ENCODE measurements around the gene SLC4A4.
"Not testable (repeated sequence)": the region's sequence is repeated elsewhere in the genome, so short reads cannot be mapped to it uniquely, and the experiment has no call there.

SLC4A4 gene

DNA sequence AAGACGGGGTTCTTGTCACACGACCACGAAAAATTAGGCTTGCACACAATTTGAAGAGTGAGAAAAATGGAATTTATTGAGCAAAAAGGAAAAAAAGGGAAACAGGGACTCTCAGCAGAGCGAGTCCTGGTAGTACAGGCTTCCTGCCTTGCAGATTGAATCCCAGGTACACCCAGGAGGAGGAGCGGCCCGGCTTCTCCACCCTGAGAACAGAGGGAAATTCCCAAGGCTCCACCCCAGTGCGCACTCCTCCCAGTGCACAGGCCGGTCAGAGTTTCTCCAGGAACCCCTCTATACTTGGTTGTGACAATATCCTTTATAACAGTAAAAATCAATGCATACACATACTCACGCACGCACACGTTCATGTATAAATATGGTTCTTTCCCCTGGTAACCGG is 22.0 kb downstream of the SLC4A4 start:
- no peak for DNase-seq (ENCODE audit: low read depth)

DNA sequence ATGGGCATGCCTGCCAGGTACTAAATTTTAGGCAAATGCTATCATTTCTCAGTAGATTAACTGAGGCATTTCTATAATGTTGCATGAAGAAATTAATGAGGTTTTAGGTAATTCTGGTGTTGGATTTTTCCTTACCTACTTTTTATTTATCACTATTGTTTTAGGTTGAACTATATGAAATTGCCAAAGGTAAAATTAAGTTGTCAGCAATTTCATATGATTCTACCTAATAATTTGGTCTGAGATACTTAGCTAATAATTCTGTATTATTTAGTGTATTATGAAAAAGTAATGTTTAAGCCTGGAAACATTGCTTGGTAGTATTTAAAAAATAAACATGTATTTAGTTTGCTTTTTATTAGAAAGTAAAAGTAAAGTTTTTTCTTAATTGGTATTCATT is 22.7 kb downstream of the SLC4A4 start:
- DNase-seq (ENCODE audit: low read depth): no peak

DNA sequence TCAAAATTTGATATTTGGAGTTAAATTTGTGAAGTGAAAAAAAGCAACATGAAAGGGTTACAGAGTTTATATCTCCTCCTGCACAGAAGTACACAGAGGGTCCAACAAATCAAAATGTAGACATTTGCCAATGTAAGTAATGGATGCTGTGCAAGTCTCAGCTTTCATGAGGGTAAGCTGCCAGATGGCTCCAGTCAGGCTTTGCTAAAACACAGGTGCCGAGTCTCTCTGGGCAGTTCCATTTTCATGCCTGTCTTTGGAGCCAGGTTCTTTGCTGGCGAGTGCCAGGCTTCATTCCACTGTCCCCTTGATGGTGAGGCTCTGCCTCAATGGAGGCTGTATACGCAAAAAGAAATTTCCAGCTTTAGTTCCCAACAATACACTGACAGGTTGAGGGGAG is 27.9 kb downstream of the SLC4A4 start:
- no peak for DNase-seq (ENCODE audit: low read depth)

DNA sequence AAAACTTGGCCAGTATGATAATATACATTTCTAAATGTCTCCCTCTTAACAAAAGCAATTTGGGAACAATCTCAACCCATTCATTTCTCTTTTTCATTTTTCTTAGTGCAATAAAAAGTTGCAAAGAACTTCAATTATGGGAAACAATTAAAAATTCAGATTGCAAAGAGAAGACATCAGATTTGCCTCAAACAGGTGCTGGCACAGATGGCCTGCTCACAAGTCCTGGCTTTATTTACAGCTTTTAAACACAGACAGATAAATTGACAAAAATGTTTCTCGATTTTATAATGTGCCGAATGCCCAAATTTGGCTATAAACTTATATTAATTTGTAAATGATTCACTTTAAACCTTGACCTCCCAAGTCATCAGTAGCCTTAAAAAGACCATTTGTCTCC is 28.7 kb downstream of the SLC4A4 start:
- no peak for DNase-seq (ENCODE audit: low read depth)

DNA sequence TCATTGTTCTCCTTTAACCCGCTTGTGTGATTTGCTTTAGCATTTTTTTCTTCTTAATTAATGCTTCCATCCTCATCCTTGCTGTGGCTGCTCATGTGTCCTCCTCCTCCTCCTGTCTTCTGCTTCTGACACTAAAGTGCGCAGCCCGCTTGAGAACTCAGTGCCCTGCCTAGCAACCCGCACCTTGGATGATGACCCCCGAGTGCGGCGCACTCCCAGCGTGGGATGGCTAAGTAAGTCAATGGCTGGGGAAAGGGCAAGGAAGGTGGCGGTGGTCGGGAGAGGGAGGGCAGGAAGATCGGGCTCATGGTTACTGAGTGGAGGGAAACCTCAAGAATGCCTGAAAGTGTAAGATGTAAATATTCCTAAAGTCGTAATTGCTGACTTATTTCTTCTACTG is 30.1 kb downstream of the SLC4A4 start:
- no peak for DNase-seq (ENCODE audit: low read depth)

DNA sequence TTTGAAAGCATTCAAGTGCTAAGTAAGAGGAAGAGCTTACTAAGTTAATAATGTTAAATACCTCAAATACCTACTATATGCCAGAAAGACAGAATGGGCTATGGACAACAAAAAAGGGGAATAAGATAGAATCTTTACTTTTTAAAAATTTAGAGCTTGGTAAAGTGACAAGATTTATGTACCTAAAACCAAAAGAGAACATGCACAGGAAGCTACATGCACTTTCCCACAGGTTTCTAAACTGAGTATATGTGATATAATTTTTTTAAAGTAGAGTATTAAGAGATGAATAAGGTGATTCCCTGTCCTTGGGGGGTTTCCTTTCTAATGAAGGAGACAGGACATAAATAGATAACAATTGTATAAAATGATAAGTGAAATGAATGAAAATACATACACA is 30.7 kb downstream of the SLC4A4 start:
- DNase-seq (ENCODE audit: low read depth): no peak

DNA sequence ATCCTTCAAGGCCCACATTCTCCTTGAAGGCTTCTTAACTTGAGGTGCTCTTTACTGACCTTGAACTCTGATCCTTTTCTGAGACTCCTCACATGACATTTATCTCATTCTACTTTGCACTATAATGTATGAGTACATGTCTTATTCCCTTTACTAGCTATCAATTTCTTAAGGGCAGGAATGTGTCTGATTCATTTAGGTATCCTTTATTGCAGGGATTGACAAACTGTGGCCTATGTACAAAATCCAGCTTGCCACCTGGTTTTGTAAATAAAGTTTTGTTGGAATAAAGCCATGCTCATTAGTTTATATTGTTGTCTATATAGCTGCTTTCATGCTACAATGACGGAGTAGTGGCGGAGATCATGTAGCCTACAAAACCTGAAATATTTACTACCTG is 36.7 kb downstream of the SLC4A4 start:
- no peak for DNase-seq (ENCODE audit: low read depth)

DNA sequence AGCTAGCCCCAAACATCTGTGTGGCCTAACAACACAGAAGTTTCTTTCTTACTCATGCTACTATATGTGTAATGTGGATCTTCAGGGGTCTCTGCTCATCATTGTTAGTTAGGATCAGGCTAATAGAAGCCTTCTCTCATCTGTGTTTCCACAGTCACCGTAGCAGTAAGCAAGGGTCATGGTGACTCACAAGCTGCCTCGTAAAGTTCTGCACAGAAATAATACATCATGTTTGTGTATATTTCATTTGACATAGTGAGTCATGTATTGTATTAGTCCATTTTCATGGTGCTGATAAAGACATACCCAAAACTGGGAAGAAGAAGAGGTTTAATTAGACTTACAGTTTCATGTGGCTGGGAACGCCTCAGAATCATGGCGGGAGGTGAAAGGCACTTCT is 38.7 kb downstream of the SLC4A4 start:
- DNase-seq (ENCODE audit: low read depth): no peak

DNA sequence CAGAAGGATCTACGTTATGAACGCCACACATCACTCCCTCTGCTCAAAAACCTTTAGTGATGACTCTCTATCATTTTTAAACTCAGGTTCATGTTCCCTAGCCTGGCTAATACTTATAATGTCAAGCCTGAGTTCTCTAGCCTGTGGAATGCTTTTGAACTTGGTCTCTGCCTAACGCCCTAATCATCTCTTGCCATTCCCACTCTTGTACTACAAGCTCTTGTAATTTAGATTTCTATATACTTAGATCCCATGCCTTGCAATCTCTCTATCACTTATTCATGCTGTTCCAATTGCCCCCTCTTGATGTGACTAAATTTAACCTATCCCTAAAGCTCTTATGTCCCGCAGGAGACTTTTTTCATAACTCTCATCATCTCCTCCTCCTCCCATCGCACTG is 40.3 kb downstream of the SLC4A4 start:
- DNase-seq (ENCODE audit: low read depth): no peak

DNA sequence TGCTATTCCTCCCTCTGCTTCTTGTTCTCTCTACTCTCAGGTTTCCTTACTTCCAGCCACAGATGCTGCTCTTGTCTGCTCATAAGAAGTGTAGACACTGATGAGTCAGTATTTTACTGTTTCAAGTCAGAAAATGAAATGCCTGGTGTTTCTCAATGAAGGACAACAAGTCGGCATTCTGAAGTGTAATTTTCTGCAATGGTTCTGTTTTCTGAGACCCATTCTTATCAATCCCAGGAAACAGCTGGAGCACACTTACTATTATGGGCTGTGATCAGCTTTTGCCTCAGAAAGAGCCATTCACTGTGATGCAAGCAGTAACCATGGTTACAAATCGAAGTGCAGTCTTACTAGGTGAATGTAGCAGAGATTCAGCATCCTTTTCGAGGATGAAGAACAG is 42.0 kb downstream of the SLC4A4 start:
- no peak for DNase-seq (ENCODE audit: low read depth)

DNA sequence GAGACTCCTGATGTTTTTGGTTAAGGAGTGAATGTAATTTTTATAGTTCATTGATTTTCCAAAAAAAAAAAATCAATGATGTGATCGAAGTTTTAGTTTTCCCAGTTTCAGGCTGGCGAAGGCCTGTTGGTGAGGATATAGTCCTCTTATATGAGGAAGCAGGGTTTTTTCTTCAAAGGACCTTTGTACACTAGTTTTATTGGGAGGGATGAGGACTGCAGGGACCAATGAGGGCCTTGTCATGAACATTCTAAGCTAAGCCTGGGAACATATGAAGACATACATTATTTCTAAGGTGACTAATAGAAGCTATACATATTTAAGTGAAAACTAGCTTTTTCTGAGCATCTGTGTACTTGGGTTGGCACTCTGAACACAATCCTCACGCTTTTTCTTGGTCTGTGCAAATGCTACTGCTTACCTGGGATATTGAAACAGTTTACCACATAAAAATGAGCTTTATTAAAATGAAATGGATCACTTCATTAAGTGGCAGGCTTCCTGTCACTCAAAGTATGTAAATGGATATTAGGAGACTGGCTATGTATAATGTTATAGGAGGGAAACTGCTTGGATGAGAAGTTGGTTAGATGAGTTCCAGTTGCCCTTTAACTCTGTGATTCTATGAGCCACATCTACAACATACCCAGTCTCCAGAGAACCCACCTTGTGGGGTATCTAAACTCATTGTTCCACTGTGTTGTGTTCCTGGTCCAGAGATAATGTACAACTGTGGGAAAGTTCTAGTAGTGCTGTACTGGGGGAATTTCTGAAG is 43.5 kb downstream of the SLC4A4 start:
- DNase-seq (ENCODE audit: low read depth): no peak

DNA sequence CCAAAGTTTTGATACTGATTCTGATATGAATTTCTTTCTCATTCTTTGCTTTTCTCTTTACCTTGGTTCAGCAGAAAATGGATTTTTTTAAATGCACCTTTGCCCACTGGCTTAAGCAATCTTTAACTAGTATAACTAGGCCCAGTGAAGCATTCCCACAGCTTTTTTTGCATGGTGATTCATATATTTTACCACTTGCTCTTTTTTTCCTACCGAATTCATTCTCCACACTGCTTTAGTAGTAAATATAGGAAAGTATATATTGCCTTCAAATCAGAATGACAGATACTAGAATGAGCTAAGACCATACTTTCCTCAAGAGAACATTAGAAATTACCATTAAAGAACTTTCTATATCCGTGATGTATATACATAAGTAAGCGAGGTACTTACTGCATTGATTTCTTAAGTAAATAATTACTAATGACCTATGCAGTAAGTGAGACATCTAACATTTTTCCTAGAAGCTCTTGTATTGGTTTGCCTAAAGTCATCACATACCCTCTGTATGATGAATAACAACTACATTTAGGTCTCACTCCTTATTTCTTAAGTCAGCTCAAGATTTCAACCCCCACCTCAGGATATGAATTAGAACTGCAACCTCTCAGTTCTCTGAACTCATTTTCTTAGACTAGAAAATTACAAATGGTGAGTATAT is 44.2 kb downstream of the SLC4A4 start:
- no peak for DNase-seq (ENCODE audit: low read depth)

DNA sequence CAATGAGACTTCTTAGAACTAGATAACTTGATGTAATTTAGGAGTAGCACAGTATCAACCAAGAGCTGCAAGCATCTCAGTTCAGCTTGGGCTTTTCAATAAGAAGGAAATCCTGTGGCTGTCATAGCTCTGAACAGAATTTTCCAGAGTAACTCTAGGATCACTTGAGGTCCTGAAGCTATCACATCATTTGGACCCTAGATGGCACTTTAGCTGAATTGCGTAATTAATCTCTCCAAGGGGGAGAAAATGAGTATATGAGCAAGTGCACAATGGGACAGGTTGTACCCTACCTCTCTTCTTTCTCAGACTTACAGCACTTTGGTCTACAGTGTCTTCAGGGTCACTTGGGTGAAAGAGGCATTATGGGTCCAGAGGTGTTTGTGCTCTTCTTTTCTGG is 45.2 kb downstream of the SLC4A4 start:
- DNase-seq (ENCODE audit: low read depth): no peak

DNA sequence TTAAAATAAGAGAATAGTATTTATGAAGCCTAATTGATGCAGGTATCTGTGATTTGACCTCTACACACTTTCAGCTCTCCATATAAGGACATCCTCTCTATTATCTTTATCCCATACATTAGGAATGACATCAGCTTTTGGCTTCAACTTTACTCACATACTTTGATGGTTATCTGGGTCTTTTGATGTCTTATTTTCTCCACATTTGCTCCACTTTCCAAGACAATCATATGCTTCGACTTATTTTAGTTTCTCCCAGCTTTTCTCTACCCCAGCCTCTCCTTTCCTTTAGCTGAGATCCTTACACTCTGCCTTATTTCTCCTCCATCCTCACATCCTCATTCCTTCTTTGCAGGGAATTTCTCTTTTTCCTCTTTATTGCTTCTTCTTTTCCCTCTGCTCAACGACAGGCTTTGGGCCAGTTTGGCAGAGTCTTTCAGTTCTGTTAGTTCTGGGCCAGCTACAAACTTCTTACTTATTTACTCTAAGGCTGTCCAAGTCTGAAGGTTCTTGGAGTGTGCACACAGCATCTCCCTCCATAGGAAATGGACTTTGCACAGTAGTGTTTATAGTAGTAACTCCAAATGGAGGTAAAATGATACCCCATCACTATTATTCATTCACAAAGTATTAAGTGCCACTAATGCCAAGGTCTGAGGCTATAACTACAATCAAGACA is 50.5 kb downstream of the SLC4A4 start:
- DNase-seq (ENCODE audit: low read depth): no peak

DNA sequence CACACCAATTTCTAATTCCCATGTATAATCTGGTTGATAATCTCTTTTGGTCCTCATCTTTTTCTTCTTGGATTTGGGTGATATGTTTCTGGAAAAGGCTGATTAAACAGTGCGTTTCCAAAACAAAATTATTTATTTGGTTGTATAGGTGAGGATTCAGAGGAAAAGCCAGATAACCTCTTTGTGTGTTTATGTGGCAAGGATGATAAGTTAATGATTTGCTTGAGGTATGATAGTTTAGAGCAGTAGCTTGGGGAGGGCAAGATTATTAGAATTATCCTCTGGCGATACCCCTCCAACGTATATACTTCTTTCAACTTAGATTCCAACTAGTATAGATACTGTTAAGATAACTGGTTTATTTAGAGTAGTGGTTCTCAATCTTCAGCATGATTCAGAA is 53.3 kb downstream of the SLC4A4 start:
- no peak for DNase-seq (ENCODE audit: low read depth)

DNA sequence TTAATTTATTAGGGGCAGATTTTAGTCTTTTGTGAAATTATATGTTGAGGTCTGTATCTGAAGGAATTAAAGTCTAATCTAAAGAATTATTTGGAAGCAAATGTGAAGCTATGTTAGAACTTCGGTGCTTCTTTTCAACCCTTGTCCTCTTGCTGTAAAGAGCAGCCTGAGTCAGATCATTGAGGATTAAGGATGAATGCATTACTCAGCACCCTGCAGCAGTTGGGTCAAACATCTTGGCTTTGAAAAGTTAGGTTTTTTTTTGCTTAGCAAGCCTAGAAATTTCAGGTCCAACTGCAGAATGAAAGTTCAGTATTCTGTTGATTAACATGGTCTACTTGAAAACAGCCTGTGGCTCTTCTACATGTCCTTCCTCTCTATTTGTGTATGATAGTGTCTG is 57.6 kb downstream of the SLC4A4 start:
- DNase-seq (ENCODE audit: low read depth): no peak

DNA sequence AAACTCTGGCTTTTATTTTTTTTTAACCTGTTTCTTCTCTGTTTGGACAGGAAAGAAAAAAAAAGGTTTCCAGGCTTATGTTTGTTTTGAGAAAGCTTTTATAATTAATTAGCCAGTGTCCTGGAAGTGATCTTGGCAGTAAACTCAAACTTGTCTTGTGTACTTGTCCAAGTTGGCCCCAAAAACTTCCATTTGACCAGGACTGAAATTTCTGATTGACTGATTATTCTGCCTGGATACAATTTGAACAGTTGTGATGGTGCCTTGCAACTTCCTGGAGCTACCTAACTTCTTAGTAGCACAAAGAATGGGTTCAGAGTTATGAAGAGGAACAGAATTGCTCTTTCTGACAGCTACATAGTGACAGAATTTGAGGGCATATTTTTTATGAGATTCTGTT is 62.0 kb downstream of the SLC4A4 start:
- no peak for DNase-seq (ENCODE audit: low read depth)

DNA sequence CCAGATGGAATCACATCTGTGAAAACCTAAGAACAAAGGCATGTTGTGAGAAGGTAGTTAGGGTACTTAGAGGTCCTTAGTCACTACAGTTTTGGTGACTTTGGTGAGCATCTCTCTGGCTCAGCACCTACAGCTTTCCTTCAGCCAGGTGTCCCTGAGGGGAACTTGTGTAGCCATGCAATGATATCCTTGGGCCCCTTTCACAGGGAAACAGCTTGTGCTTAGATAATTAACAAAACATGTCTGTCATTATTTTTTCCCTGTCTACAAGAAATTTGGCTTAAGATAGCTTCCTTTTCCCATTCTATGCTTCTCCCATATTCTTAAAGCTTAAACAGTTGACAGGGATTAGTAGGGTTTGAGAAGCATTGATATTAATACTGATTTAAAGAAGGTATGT is 63.8 kb downstream of the SLC4A4 start:
- no peak for DNase-seq (ENCODE audit: low read depth)

DNA sequence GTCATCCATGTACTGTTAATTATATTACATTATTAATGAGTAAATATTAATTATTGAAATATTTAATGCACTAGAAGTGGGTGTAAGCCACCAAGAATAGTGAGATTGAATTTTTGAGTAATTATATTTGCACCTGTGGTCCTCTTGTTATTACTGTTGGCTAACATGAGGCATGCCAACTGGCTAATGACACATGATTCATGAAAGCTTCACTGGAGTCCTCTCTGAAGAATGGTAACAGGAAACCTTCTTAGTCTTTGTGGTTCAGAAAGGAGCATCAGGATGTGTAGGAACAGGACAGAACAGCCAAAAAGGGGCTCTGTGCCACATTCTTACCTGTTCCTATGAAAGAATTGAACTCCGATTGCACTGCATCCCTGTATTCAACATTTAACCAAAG is 65.2 kb downstream of the SLC4A4 start:
- DNase-seq (ENCODE audit: low read depth): no peak

DNA sequence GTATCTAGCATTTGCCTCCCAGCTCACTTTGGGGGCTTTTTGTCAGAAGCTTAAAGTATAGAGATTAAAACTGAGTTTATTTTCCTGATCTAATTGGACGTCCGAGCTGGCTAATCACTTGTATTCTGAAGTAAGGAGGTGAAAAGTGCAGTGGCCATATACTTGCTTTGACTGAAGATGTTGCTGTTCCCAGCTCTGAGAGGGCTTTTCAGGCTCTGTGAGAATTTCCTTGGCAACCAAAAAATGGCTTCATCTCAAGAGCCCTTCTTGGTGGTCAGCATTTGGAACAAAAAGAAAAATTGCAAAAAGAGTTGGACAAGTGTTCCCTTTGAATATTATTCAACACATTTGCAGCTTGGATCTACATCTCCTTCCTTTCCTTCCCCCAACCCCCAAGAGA is 67.0 kb downstream of the SLC4A4 start:
- DNase-seq (ENCODE audit: low read depth): no peak

DNA sequence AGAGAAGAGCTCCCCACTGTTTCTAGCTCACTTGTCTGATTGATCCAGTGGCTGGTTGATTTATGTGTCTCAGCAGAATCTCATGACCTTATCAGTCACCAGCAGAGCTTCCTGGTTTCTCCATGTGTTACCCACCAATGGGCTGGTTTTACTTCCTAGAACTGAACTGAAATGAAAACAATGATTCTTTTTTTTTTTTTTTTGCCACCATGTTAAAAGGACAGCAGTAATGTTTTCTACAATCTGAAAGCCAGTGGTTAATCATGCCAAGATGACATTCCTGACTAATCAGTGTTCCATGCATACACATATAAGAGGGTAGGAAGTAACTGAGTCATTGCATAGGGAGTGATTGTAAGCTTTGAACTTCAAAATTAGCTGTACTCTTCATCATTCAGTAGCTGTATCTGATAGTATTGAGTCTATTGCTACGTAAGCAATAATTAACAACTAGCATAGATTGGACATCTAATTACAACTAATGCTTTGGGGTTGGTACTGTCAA is 67.7 kb downstream of the SLC4A4 start:
- DNase-seq (ENCODE audit: low read depth): no peak

DNA sequence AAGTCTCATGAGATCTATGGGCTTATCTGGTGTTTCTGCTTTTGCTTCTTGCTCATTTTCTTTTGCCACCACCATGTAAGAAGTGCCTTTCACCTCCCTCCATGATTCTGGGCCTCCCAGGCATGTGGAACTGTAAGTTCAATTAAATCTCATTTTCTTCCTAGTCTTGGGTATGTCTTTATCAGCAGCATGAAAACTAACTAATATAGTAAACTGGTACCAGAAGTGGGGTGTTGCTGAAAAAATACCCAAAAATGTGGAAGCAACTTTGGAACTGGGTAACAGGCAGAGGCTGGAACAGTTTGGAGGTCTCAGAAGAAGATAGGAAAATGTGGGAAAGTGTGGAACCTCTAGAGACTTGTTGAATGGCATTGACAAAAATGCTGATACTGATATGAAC is 70.1 kb downstream of the SLC4A4 start:
- not testable (repeated sequence) for DNase-seq (ENCODE audit: low read depth)

DNA sequence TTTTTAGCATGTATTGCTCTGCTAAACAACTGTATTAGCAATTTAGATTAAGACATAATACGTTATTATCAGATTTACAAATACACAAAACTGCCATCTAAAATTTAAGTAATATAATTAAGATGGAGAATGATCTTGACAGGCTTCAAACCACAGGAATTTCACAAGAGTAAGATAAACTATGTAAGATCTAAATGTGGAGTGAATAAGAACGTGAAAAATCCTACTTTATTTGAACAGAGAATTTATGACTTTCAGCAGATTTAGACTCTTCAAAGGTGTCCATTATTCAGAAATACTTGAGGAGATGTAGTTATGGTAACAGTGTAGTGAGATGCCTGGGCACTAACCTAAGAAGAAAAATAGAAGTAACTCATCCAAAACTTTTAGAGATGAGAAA is 73.2 kb downstream of the SLC4A4 start:
- DNase-seq (ENCODE audit: low read depth): no peak

Data from activated T-cell treated with anti-CD3 and anti-CD28 coated beads for 1 hour (primary cell).